Renal pelvis (tissue), 4 donors: ENCODE measurements around the gene RBM34. TPM values are rescaled to one million over a fixed set of nuclear protein-coding genes. Genes with fewer than 3 reads are reported as not detected.
A peak's percentile ranks its signal among the peaks of the same experiment; 100 is the strongest.
"Not testable (repeated sequence)": the region's sequence is repeated elsewhere in the genome, so short reads cannot be mapped to it uniquely, and the experiment has no call there.

ENCODE experiments used
- DNase-seq: peaks from one replicate; pipeline ENCODE4 v3.0.0-alpha.2; 2013
- polyA plus RNA-seq, 3 donors: library from polyadenylated mRNA; unstranded; fragments of 120-200 nt; gene quantifications; one replicate each; pipeline ENCODE4 v1.2.1, GENCODE V29; 2013; ENCODE audit not compliant: insufficient read length in 3 of 3

The RBM34 gene
- polyA plus RNA-seq, 3 donors, result 72.2 to 73.3 (median 73.2) TPM

DNA sequence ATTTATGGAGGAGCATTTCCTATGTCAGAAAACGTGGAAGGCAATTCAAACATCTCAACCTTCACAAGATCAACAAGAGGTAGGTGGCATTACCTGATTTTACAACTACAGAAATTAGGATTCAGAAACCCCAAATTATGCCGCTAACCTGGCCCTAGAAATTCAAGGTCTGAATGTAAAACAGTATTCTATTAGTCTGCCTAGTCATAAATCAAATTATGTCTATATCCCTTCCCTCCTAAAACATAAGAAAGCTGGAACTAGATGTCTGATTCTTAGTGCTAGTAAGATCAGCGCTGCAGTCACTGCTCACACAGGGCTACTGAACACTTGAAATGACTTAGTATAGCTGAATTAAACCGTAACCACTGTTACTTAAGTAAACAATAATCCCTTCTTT is 33.8 kb downstream of the RBM34 start:
- no peak for DNase-seq

DNA sequence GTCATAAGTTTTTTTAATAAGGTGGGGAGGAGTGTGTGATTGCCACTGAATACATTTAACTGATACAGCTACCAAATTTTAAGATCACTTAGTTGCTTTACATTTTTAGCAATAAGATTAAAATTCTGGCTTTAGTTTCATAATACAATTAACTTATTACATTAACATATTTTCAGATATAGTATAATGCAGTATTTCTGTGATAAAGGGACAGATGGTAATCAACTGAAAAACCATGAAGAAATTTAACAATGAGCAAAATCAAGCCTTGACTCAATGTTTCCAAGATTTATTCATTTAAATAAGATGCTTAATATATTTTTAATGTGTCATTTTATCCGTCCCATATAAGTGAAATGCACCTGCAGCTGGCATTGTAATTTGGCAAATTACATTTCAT is 36.4 kb downstream of the RBM34 start:
- DNase-seq, result no peak

DNA sequence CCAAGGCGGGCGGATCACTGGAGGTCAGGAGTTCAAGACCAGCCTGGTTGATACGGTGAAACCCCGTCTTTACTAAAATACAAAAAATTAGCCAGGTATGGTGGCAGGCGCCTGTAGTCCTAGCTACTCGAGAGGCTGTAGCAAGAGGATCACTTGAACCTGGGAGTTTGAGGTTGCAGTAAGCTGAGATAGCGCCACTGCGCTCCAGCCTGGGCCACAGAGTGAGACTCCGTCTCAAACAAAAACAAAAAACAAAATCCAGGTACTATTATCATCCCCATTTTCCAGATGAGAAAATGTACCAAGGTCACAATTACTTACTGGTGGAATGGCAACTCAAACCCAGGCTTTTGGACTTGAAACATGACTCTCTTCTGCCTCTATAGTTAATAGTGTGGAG is 36.9 kb downstream of the RBM34 start:
- DNase-seq, result no peak

DNA sequence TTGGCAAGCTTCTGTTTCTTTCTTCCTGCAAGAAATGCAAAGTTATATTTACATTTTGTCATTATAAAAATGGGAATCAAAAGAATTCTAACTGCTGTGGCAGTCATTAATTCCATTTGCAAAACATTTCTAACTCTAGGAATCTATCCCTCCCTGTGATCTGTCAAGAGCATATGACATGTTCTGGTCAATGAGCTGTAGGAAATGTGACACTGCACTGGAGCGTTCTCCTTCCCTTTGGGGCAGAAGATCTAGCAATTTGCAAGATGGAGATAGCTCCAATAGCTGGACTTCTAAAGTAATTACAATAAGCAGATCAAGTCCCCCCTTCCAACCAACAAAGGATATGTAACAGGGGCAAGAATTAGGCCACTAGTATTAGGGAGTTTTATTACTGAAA is 38.7 kb downstream of the RBM34 start:
- DNase-seq, result no peak

DNA sequence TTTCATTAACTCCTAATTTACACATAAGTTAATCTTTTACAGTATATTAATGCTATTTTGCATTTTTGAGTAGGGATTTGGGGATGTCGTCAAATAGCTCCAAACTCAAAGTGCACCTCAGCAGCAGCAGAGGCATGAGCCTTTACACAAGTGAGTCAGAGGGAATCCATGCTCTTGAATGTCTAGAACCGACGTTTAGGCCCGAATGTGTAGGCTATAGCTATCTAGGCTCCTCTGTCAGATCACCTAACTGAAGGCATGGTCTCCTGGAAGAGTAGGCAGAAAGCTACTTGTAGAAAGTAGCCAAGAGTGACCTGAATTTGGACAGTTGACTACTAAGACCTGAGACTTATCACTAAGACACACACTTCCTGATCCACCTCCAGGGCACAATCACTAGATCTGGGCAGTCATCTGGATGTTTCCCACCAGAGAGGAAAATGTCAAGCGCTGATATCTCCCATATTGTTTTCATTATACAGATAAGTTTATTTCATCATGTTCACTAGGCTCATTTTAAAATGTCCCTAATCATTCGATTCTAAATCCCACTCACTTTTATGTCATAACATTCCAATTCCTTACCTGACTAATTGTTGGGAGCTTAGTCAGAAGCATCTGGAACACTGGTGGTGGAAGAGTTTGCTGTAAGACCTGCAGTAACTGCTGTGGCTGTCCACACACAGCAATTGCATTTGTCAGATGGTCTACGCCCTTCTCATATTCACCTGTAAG is 47.7 kb downstream of the RBM34 start:
- DNase-seq, result no peak

DNA sequence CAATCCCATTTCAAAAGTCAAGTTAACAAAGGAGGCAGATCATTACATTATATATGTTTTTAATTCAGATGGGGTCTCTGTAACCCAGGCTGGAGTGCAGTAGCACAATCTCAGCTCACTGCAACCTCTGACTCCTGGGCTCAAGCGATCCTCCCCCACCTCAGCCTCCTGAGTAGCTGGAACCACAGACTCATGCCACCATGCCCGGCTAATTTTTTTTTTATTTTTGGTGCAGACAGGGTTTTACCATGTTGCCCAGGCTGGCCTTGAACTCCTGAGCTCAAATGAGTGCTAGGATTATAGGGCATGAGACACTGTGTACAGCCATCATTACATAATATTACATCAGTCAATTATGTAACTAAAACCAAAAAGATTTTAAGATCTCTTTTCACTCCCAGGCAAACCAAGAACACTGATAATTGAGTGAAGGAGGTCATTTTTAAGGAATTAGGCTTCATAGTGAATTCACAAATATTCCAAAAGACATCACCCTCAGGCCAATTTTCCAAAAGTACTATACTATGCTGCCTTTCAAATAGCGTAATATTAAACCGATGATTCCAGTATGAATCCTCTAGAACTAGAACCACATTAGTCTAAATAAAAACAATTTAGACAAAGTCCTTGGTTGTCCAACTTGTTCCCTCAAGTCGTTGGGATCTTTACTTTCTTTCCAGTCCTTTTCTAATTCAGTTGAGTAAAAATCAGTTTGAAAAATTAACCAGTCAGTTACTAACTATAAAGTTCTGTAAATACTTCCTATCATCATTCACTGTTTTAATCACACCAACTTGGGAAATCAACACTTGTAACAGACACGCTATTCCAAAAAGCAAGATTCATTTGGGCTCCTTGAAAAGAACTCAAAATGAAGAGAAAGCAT is 48.5 kb downstream of the RBM34 start:
- no peak for DNase-seq

DNA sequence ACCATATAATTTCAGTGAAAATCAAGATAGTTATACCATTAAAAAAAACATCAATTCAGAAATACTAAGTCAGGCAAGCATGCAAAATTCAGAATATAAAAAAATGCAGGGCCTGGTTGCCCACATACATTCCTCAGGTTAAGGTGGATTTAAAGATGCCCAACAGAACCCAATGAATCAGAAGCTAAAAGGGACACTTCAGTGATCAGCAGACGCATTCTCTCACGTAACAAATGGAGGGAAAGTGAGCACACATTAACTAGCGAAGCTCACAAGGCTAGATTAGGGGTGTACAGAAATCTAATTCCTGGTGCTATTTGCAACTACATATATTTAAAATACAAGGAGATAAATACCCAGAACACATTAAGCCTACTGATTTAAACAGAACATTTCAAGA is 49.9 kb downstream of the RBM34 start:
- DNase-seq, result no peak

DNA sequence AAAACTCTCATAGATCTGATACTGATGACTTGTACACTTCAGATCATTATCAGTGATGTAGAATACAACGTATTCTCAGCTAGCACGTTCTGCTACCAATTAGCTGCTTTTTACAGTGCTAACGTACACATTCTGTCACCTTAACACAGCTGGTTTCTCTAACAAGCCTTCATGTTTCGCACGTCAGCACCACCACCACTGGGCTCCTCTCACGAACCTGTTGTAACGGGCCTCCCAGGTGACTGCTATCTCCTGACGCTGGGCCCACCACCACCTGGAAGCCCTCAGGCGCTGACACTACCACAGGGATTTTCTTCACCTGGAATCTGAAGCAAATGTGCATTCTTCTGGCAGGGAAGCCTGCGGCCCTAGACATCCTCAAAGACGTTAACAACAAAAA is 52.2 kb downstream of the RBM34 start:
- no peak for DNase-seq

DNA sequence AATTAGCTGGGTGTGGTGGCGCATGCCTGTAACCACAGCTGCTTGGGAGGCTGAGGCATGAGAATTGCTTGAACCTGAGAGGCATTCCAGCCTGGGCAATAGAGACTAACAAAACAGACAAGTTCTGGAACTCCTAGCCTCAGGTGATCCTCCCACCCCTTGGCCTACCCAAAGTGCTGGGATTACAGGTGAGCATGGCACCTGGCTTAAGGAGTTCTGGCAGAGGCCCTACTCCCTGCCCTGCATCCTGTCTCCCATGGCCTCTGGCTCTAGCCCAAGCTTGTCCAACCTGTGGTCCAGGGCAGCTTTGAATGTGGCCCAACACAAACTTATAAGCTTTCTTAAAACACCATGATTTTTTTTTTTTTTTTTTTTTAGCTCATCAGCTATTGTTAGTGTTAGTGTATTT is 52.9 kb downstream of the RBM34 start:
- DNase-seq, result no peak

DNA sequence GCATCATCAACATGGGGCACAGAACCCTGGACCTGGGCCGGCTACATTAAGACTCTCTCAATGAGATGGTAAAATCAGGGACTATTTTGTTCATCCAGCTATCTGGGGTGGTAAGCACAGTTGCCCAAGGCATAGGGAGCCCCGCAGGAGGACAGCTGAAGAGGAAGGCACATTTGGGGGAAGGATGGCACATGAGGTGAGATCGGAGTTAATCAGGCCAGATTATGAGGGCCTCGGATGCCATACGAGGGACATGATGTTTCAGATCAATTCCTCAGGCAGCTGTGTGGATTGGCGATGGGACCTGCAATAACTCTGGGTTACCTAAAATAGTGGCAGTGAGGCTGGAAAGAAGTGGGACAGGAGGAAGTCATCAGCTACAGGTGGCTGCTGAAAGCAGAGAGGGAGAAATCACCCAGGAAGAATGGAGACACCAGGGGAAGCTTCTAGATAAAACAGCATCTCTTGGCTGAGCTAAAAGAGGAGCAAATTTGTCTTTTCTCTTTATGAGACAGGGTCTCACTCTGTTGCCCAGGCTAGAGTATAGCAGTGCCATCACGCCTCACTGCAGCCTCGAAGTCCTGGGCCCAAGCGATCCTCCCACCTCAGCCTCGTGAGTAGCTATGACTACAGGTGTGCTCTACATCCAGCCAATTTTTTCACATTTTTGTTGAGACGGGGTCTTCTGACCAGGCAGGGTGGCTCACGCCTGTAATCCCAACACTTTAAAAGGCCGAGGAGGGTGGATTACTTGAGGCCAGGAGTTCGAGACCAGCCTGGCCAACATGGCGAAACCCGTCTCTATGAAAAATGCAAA is 53.5 kb downstream of the RBM34 start:
- DNase-seq, result no peak

DNA sequence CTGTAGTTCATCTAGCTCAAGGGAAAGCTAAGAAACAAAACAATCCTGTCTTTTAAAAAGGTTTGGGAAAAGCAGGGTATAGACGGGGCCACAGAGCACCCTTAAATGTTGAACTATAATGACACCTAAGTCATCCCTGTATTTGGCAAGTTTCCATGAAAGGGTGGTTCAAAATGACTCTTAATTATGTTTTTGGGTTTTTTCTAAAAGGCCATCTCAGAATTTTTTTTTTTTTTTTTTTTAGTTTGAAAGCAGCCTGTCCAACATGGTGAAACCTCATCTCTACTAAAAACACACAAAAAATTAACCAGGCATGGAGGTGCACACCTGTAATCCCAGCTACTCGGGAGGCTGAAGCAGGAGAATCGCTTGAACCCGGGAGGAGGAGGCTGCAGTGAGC is 54.6 kb downstream of the RBM34 start:
- DNase-seq, result no peak

DNA sequence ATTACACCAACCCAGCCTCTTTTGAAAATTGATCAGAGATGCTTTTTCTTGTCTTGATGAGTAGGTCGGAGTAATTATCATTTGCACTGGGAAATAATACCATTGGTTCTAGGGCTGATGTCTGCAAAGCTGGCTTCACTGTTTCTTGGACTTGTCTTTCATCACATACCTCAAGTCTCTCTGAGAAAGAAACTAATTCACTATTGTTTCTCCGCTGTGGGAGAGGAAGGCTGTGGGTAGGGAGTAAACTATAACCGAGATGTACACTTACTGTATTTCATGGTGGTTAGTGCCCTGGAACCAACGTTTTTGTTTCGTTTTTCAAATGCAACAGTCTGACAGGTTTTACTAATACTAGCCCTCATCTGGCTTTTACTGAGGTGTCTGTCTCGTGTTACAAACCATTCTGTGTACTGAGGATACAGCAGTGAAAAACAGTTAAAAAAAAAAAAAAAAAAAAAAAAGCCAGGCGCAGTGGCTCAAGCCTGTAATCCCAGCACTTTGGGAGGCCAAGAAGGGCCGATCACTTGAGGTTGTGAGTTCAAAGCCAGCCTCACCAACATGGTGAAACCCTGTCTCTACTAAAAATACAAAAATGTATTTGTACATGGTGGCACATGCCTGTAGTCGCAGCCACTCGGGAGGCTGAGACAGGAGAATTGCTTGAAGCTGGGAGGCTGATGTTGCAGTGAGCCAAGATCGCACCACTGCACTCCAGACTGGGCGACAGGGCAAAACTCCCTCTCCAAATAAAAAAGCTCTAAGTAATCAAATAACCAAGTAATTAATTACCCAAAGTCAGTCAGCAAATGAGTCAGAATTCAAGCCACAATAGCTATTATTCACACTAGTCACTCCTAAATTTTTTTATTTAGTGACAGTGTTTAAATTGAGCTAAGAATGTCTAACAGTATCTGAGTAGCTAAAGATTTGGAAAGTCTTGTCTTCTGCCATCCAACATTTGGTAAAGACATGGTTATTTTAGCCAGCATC is 55.7 kb downstream of the RBM34 start:
- no peak for DNase-seq

DNA sequence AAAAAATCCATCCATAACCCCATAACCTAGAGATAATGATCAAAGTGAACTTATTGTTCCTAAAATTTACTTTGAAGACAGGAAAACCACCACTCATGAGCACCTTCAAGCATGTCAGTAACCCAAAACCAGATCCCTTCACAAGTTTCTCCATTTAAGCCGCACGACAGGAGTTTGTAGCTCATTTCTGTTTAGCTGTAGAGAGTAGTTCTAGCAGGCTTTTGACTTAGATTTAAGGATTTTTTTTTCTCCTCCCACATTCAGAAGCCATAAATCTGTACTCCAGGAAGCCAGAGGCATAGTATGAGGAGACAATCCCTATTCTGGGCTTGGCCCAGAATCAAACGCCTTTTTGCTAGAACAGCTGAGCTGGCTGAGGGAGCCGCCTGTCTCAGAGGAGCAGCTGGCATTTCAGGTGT is 58.0 kb downstream of the RBM34 start:
- DNase-seq, result peak; percentile 67

DNA sequence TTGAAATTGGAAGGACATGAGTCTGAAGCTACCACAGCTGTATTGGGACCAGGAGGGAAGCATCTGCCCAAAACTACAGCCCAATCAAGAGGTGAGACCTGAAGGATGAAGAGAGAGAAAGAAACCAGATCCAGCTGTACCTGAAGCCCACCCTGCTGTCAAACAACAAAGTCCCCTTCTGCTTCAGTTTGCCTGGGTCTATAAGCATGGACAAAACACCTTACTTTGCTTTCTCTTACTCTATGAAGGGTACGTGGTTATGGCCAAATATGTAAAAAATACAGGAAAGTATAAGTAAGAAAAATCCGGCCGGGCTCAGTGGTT is 58.8 kb downstream of the RBM34 start:
- no peak for DNase-seq

DNA sequence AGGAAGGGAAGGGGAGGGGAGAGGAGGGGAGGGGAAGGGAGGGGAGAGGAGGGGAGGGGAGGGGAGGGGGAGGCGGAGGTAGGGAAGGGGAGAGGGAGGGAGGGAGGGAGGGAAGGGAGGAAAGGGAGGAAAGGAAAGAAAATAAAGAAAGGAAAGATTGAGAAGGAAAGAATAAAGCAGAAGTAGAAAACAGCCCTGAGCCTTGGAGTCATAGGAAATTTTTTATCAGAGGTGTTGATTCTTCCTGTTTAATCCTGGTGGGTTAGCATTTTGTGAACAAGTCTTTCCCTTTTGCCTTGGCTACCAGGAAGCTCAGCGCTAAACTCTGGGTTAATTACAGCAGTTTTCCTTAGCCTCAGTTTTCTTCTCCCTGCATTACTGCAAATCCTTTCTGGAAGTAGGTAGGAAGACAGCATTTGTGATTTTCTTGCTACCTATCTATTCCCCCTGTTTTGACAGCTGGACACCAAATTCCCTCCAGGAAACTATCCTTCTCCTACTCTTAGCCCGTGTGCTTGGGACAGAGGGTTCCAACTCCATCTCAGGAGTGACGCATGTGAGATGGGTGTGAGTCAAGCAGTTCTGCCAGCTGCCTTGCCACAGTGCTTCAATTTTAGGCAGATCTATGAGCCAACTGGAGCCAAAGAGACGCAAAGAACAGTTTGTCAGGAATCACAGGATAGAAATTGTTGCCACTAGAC is 59.3 kb downstream of the RBM34 start:
- DNase-seq, result no peak

DNA sequence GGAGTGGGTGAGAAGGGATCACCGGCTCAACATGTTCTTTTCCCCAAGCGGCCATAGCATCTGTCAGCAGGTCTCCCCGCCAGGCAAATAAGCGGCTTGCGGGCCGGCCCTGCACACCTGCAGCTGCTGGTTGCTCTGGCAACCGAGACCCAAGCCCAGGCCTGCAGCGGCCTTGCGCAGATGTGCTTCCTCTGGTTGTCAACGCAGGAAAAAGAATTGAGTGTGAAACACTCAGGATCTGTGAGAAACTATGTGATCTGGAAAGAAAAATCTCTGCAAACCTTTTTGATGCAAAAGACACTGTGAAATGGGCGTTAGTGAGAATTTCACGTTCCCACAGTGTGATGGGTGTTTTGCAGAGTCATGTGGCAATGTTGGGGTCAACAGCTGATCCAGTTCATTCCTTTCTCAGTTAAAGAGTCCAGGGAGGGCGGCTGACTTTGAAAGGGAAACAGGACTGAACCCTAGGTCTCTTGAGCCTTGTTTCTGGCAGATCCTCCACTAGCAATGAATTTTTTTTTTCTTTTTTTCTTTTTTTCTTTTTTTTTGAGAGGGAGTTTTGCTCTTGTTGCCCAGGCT is 60.8 kb downstream of the RBM34 start:
- no peak for DNase-seq

DNA sequence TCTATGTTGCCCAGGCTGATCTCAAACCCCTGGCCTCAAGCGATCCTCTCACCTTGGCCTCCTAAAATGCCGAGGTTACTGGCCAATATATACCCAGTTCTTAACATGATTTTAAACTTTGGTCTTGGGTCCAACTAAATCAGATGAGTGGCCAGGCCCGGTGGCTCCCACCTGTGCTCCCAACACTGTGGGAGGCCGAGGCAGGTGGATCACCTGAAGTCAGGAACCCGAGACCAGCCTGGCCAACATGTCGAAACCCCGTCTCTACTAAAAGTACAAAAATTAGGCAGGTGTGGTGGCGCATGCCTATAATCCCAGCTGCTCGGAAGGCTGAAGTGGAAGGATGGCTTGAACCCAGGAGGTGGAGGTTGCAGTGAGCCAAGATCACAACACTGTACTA is 62.1 kb downstream of the RBM34 start:
- DNase-seq, result no peak

DNA sequence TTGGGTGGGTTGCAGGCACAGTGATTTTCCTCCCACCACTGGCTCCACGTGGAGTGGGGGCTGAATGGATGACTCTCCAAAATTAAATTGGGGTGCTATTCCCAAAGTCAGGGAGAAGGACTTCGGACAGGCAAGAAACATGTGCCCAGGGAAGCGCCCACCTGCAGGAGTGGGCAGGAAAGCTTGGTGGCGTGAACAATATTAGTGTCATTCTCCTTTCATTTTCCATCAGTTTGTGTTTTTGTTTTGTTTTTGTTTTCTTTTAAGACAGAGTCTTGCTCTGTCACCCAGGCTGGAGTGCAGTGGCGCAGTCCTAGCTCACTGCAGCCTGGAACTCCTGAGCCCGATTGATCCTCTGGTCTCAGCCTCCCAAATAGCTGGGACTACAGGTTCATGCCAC is 62.5 kb downstream of the RBM34 start:
- no peak for DNase-seq

DNA sequence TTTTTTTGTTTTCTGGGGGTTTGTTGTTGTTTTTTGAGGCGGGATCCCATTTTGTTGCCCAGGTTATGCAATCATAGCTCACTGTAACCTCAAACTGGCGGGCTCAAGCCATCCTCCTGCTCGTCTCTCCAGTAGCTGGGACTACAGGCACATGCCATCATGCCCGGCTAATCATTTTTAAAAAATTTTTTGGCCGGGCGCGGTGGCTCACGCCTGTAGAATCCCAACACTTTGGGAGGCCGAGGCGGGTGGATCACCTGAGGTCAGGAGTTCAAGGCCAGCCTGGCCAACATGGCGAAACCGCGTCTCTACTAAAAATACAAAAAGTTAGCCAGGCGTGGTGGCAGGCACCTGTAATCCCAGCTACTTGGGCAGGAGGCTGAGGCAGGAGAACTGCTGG is 63.5 kb downstream of the RBM34 start:
- DNase-seq, result not testable (repeated sequence)

DNA sequence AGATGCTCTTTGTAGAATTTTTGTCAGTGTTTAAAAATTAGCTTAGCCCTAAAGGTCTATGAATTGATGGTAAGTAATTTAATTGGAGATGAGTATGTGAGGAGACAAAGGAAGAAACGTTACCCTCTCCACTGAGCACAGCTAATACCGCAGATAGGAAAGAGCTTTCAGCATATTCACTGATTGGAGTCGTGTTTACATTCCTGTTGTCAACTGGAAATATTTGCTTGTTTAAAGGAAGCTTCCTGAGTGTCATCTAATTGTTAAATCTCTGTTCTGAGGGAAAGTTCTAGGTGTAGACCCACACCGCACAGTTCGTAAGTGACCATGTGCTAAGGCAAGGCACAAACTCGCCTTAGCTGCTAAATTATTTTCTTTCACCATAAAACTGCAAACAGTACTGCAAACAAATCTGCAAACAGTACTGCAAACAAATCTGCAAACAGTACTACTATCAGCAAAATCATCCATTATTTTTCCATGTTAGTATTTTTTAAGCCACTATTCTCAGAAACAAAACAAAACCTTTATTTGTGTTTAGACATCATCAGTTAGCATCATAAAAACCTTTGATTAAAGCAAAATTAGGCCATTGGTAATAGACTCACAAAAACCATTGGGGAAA is 65.0 kb downstream of the RBM34 start:
- no peak for DNase-seq
